GM19455 (cell line): Measurements from ENCODE around the gene CORO7.

Experiments used
- ATAC-seq: cut with Tn5 transposase; IDR thresholded peaks from one replicate; pipeline ENCODE4 v1.9.1; 2021; ENCODE audit not compliant: unreplicated experiment

CORO7 gene

GRCh38 chr16:4324492-4325252, 91.7 kb downstream of the CORO7 start:
- no peak for ATAC-seq

GRCh38 chr16:4323845-4324488, 92.4 kb downstream of the CORO7 start:
- ATAC-seq = no peak

DNA sequence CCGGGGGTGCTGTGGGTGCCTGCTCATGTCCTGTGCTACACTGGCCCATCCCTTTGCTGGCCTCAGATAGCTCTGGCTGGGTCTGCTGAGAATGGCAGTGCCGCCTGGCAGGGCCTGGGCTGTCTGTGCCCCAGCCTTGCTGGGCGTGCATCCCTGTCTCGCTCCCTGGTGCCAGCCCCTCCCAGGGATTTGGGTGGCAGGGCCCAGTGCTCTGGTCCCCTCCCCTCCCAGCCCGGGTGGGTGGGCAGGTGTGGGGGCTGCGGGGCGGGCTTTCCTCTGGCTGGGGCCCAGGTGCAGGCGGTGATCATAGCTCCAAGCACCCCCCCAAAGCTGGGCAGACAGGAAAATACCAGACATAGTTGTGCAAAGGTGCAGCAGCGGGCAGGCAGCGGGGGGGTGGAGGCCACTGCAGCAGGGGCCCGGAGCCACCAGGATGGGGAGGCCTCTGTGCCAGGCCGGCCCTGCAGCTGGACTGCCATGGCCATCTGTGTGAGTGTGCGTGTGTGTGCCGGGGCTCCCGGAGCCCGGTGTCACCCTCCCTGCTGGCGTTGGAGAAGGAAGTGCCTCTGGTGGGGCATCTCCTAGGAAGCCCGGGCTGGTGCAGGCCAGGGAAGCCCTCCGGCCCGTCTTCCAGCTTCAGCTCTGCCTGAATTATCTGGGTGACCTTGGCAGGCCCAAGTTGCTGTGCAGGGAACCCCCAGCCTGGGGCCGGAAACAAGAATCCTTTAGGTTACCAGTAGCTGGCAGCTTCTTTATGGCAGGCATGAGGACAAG, 93.1 kb downstream of the CORO7 start:
- ATAC-seq = no peak

GRCh38 chr16:4322121-4323052, 94.0 kb downstream of the CORO7 start:
- no peak for ATAC-seq

DNA sequence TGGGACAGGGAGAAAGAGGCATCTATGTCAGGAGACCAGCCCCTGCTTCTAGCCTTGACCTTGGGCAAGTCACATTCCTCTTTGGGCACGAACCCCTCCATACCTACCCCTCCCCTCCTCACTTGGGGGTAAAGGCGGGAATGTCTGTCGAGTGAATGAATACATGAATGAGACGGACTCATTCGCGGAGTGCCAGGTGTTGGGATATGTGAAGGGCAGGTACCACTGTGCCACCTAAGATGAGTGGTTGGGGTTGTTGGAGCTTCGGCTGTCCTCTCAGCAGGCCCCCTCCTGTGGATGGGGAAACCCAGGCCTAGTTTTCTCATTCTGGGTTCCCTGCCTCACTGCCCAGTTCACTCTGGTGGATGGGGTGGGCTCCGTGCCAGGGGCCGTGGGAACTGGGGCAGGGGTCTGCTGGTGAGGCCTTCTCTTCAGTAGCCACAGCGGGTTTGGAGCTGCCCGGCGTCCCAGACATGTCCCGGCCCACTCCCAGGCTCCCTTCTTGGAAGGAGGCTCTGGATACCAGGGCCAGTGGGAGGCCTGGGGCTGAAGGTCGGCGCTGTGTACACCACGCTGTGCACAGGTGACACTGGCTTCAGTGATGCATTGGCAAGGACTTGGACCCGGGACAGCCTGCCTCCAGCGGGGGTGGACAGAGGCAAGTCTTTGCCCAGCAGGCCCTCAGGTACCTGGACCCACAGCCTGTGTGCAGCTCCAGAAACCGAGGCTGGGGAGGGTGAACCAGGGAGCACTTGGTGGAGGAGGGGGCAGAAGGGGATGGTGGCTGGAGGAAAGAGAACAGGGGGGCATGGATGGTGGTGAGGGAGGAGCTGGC, 94.9 kb downstream of the CORO7 start:
- no peak for ATAC-seq

GRCh38 chr16:4320571-4321137, 95.7 kb downstream of the CORO7 start:
- no peak for ATAC-seq

DNA sequence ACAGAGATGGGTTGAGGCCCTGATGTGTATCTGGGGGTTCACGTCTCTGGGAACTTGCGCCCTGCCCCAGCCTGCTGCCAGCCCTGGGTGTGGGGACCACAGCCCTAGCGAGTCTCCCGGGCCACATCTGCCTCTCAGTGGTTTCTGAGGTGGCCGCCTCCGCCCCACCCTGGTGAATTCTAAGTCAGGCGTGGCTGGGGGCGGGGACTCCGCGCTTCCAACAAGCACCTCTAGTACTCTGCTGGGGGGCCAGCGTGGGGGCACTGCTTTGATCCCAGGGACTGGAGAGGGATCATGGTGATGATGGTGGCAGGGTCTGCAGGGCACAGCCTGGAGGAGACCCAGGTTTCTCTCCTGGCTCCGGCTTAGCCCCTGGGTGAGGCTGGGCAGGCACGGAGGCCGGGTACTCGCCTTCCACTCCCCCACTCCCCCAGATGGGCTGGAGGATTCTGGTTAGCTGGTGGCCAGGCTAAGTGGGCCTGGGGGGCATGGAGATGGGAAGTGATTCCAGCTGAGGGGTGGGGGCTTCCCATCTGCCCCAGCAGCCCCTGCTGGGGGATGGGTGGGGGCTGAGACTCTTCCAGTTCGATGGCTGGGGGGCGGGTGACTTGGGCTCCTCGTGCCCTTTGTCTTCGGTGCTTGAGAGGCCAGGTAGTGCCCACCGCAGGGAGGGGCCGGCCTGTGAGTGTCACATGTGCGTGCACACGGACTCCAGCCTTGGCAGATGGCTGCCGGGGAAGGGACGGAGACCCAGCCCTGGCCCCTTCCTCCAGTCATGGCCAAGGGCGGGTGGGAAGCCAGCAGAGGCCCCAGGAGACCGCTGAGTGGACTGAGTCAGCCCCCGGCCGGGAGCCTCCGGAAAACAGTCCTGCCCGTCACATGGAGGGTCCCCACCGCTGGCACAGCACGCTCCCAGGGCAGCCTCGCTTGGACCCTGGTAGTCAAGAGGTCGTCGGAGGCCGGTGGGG, 96.7 kb downstream of the CORO7 start:
- ATAC-seq = no peak

DNA sequence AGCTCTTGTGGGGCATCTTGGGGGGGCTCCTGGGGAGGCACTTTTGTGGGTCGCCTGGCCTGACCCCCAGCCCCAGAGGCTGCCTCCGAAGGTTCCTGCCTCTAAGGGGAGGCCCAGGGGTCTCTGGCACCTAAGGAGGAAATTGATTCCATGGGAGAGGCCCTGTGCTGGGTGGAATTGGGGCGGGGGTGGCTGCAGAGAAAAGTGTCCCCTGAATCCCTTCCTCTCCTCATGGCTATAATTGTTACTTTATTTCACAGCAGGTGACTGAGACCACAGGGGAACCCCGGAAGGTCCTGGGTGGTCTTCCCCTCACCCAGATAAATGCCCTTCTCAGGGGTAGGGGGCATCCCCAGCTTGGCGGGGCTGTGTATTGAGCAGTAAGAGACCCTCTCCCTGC, 97.4 kb downstream of the CORO7 start:
- no peak for ATAC-seq

- ATAC-seq = no peak
Observed at GRCh38 chr16:4318451-4318910, 97.9 kb downstream of the CORO7 start.

DNA sequence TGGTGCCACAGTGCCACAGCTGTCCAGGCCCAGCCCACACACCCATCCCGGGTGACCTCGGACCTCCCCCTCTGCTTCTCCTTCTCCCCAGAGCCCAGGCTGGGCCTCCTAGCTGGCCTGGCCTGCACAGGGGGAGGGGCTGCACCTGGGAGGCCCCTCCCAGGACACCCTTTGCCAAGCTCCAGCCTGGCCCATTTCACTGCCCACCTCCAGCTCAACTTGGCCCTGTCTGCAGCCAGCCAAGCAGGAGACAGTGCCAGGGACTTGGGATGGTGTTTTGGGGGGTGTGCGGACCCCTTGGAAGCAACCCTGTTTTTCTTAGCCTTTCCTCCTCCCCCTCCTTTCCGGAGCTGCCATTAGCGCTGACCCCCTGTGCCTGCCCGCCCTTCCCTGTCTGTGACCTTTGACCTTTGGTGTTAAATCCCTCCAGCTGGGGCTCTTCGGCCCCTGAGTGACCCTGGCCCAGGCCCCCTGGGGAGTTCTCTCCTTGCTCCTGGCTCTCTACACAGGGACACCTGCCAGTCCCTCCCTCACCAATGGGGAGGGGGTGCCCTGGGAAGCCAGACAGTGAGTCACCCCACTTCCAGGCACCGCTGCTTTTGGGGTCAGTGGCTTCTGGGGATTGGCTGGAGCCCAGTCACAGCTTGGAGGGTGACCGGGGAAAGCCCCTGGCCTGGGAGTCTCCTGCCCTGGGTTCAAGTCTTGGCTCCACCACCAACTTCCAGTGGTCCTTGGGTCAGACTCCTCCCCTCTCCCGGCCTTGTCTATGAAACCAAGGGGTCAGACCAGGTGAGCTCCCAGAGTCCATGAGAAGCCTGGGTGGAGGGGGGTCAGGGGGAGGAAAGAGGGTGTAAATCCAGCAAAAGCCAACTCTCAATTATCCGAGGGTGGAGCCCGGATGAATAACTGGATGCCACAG, 98.6 kb downstream of the CORO7 start:
- no peak for ATAC-seq

GRCh38 chr16:4316864-4317531, 99.4 kb downstream of the CORO7 start:
- ATAC-seq = no peak

- ATAC-seq = no peak
Observed at GRCh38 chr16:4316108-4316863, 100.1 kb downstream of the CORO7 start.

GRCh38 chr16:4315186-4316107, 100.9 kb downstream of the CORO7 start, which contains the start of gene GLIS2:
Gene GLIS2 (plus strand): TSS chr16:4316067. CDS start chr16:4332281, 16,214 bp downstream.
- ATAC-seq = no peak

- no peak for ATAC-seq
Observed at GRCh38 chr16:4314532-4315185, 101.7 kb downstream of the CORO7 start.
